ENCODE results near the gene PTPDC1.
A peak's percentile ranks its signal among the peaks of the same experiment; 100 is the strongest.

Gene PTPDC1

GRCh38 chr9:94120854-94121376 lies 36.7 kb downstream of the PTPDC1 start:
- Histone ChIP-seq H2AFZ (ENCODE audit: low read depth, low read length) (no peak overlapping the region), H3K4ac (ENCODE audit: low read depth in 1 of 2, low read length in 2 of 2) (no peak overlapping the region), H4K8ac (ENCODE audit: low read length) (no peak overlapping the region), H3K18ac (ENCODE audit: low read depth in 1 of 2, low read length in 2 of 2) (no peak overlapping the region), H3K27me3 (ENCODE audit: control insufficient read depth in 1 of 2, insufficient read depth in 1 of 2, low read length in 2 of 2) (no peaks in the 10 kb centered on the region), H2BK12ac (ENCODE audit: low read length in 2 of 2) (no peak overlapping the region), H2BK120ac (ENCODE audit: low read depth, low read length) (no peak overlapping the region), H3K36me3 (ENCODE audit: control insufficient read depth in 1 of 2, insufficient read depth in 2 of 2, low read depth in 1 of 2, low read length in 2 of 2) (no peaks in the 10 kb centered on the region), H3K14ac (ENCODE audit: low read length in 2 of 2) (no peak overlapping the region), H3K27ac (ENCODE audit: low read length, poor library complexity, severe bottlenecking) (no peak overlapping the region), H3K23ac (ENCODE audit: low read length in 2 of 2) (no peak overlapping the region), H2BK5ac (ENCODE audit: low read depth, low read length, poor library complexity, severe bottlenecking) (no peak overlapping the region), H4K91ac (ENCODE audit: low read length) (no peak overlapping the region), H2BK15ac (ENCODE audit: low read depth, poor library complexity, severe bottlenecking) (no peak overlapping the region), H3K4me3 (ENCODE audit: insufficient read depth in 1 of 2, low read depth in 1 of 2, low read length in 2 of 2) (no peak overlapping the region), H3K9me3 (ENCODE audit: control insufficient read depth, low read length) (peaks cover 23% of the 10 kb centered on the region), H3K9ac (ENCODE audit: low read length) (no peak overlapping the region), H2AK5ac (ENCODE audit: low read length, severe bottlenecking) (no peak overlapping the region), H3K79me1 (replicated peaks; ENCODE audit: low read length, poor library complexity, severe bottlenecking) (no peaks in the 10 kb centered on the region), H3K4me2 (ENCODE audit: low read length, poor library complexity, severe bottlenecking) (no peak overlapping the region), H3K4me1 (ENCODE audit: control insufficient read depth, insufficient read depth, low read depth, low read length) (no peaks in the 10 kb centered on the region)
- DNase-seq, result no peak
- WGBS, result 95% methylated on average over 5 of the region's 5 CpGs

GRCh38 chr9:94126844-94127243 lies 42.6 kb downstream of the PTPDC1 start:
- H2BK5ac ChIP-seq (ENCODE audit: low read depth, low read length, poor library complexity, severe bottlenecking), result no peak overlapping the region
- H3K36me3 ChIP-seq (ENCODE audit: control insufficient read depth in 1 of 2, insufficient read depth in 2 of 2, low read depth in 1 of 2, low read length in 2 of 2), result no peaks in the 10 kb centered on the region
- H3K18ac ChIP-seq (ENCODE audit: low read depth in 1 of 2, low read length in 2 of 2), result no peak overlapping the region
- H3K9me3 ChIP-seq (ENCODE audit: control insufficient read depth, low read length), result peaks cover 49% of the 10 kb centered on the region
- H3K27me3 ChIP-seq (ENCODE audit: control insufficient read depth in 1 of 2, insufficient read depth in 1 of 2, low read length in 2 of 2), result no peaks in the 10 kb centered on the region
- no peak overlapping the region for H3K14ac ChIP-seq (ENCODE audit: low read length in 2 of 2)
- H3K4ac ChIP-seq (ENCODE audit: low read depth in 1 of 2, low read length in 2 of 2), result no peak overlapping the region
- H2BK15ac ChIP-seq (ENCODE audit: low read depth, poor library complexity, severe bottlenecking), result no peak overlapping the region
- H3K27ac ChIP-seq (ENCODE audit: low read length, poor library complexity, severe bottlenecking), result no peak overlapping the region
- H2AFZ ChIP-seq (ENCODE audit: low read depth, low read length), result no peak overlapping the region
- no peak overlapping the region for H2BK12ac ChIP-seq (ENCODE audit: low read length in 2 of 2)
- H2BK120ac ChIP-seq (ENCODE audit: low read depth, low read length), result no peak overlapping the region
- H4K91ac ChIP-seq (ENCODE audit: low read length), result no peak overlapping the region
- H2AK5ac ChIP-seq (ENCODE audit: low read length, severe bottlenecking), result no peak overlapping the region
- no peak overlapping the region for H3K23ac ChIP-seq (ENCODE audit: low read length in 2 of 2)
- no peaks in the 10 kb centered on the region for H3K4me1 ChIP-seq (ENCODE audit: control insufficient read depth, insufficient read depth, low read depth, low read length)
- no peak overlapping the region for H4K8ac ChIP-seq (ENCODE audit: low read length)
- no CpG with 5 or more reads among the region's 1 CpG for WGBS
- DNase-seq, result no peak
- no peak overlapping the region for H3K4me2 ChIP-seq (ENCODE audit: low read length, poor library complexity, severe bottlenecking)
- no peaks in the 10 kb centered on the region for H3K79me1 ChIP-seq (replicated peaks; ENCODE audit: low read length, poor library complexity, severe bottlenecking)
- no peak overlapping the region for H3K4me3 ChIP-seq (ENCODE audit: insufficient read depth in 1 of 2, low read depth in 1 of 2, low read length in 2 of 2)
- H3K9ac ChIP-seq (ENCODE audit: low read length), result no peak overlapping the region

- H2BK120ac ChIP-seq (ENCODE audit: low read depth, low read length), result no peak overlapping the region
- H3K79me1 ChIP-seq (replicated peaks; ENCODE audit: low read length, poor library complexity, severe bottlenecking), result no peaks in the 10 kb centered on the region
- H3K18ac ChIP-seq (ENCODE audit: low read depth in 1 of 2, low read length in 2 of 2), result no peak overlapping the region
- no peak overlapping the region for H3K14ac ChIP-seq (ENCODE audit: low read length in 2 of 2)
- H3K9me3 ChIP-seq (ENCODE audit: control insufficient read depth, low read length), result peaks cover 49% of the 10 kb centered on the region
- no peak overlapping the region for H2BK15ac ChIP-seq (ENCODE audit: low read depth, poor library complexity, severe bottlenecking)
- no peak overlapping the region for H3K27ac ChIP-seq (ENCODE audit: low read length, poor library complexity, severe bottlenecking)
- no peak overlapping the region for H3K4ac ChIP-seq (ENCODE audit: low read depth in 1 of 2, low read length in 2 of 2)
- DNase-seq, result no peak
- no peak overlapping the region for H4K8ac ChIP-seq (ENCODE audit: low read length)
- H2AK5ac ChIP-seq (ENCODE audit: low read length, severe bottlenecking), result no peak overlapping the region
- H3K4me1 ChIP-seq (ENCODE audit: control insufficient read depth, insufficient read depth, low read depth, low read length), result no peaks in the 10 kb centered on the region
- no peaks in the 10 kb centered on the region for H3K36me3 ChIP-seq (ENCODE audit: control insufficient read depth in 1 of 2, insufficient read depth in 2 of 2, low read depth in 1 of 2, low read length in 2 of 2)
- H2AFZ ChIP-seq (ENCODE audit: low read depth, low read length), result no peak overlapping the region
- no peak overlapping the region for H2BK5ac ChIP-seq (ENCODE audit: low read depth, low read length, poor library complexity, severe bottlenecking)
- H2BK12ac ChIP-seq (ENCODE audit: low read length in 2 of 2), result no peak overlapping the region
- no peak overlapping the region for H3K23ac ChIP-seq (ENCODE audit: low read length in 2 of 2)
- no peaks in the 10 kb centered on the region for H3K27me3 ChIP-seq (ENCODE audit: control insufficient read depth in 1 of 2, insufficient read depth in 1 of 2, low read length in 2 of 2)
- H3K9ac ChIP-seq (ENCODE audit: low read length), result no peak overlapping the region
- H4K91ac ChIP-seq (ENCODE audit: low read length), result no peak overlapping the region
- peak overlapping the region in 1 of 2 experiments; percentile 27 for H3K4me3 ChIP-seq (ENCODE audit: insufficient read depth in 1 of 2, low read depth in 1 of 2, low read length in 2 of 2)
- no peak overlapping the region for H3K4me2 ChIP-seq (ENCODE audit: low read length, poor library complexity, severe bottlenecking)
Measured at GRCh38 chr9:94127806-94128205, 43.5 kb downstream of the PTPDC1 start.

- H3K4me1 ChIP-seq (ENCODE audit: control insufficient read depth, insufficient read depth, low read depth, low read length), result no peaks in the 10 kb centered on the region
- no peak overlapping the region for H3K9ac ChIP-seq (ENCODE audit: low read length)
- H3K79me1 ChIP-seq (replicated peaks; ENCODE audit: low read length, poor library complexity, severe bottlenecking), result no peaks in the 10 kb centered on the region
- H3K4ac ChIP-seq (ENCODE audit: low read depth in 1 of 2, low read length in 2 of 2), result no peak overlapping the region
- DNase-seq, result no peak
- no peak overlapping the region for H4K8ac ChIP-seq (ENCODE audit: low read length)
- H3K23ac ChIP-seq (ENCODE audit: low read length in 2 of 2), result no peak overlapping the region
- no peak overlapping the region for H2BK15ac ChIP-seq (ENCODE audit: low read depth, poor library complexity, severe bottlenecking)
- no peak overlapping the region for H3K18ac ChIP-seq (ENCODE audit: low read depth in 1 of 2, low read length in 2 of 2)
- H2AFZ ChIP-seq (ENCODE audit: low read depth, low read length), result no peak overlapping the region
- H3K4me2 ChIP-seq (ENCODE audit: low read length, poor library complexity, severe bottlenecking), result no peak overlapping the region
- no peaks in the 10 kb centered on the region for H3K36me3 ChIP-seq (ENCODE audit: control insufficient read depth in 1 of 2, insufficient read depth in 2 of 2, low read depth in 1 of 2, low read length in 2 of 2)
- no peak overlapping the region for H2BK12ac ChIP-seq (ENCODE audit: low read length in 2 of 2)
- no peak overlapping the region for H2BK5ac ChIP-seq (ENCODE audit: low read depth, low read length, poor library complexity, severe bottlenecking)
- no peak overlapping the region for H4K91ac ChIP-seq (ENCODE audit: low read length)
- H2BK120ac ChIP-seq (ENCODE audit: low read depth, low read length), result no peak overlapping the region
- H3K4me3 ChIP-seq (ENCODE audit: insufficient read depth in 1 of 2, low read depth in 1 of 2, low read length in 2 of 2), result no peak overlapping the region
- no peak overlapping the region for H3K27ac ChIP-seq (ENCODE audit: low read length, poor library complexity, severe bottlenecking)
- H3K27me3 ChIP-seq (ENCODE audit: control insufficient read depth in 1 of 2, insufficient read depth in 1 of 2, low read length in 2 of 2), result no peaks in the 10 kb centered on the region
- H3K9me3 ChIP-seq (ENCODE audit: control insufficient read depth, low read length), result peaks cover 43% of the 10 kb centered on the region
- H3K14ac ChIP-seq (ENCODE audit: low read length in 2 of 2), result no peak overlapping the region
- no peak overlapping the region for H2AK5ac ChIP-seq (ENCODE audit: low read length, severe bottlenecking)
Measured at GRCh38 chr9:94128580-94128979, 44.3 kb downstream of the PTPDC1 start.
